ENCODE measurements around the gene PRM1. TPM values are rescaled to one million over a fixed set of nuclear protein-coding genes. Genes with fewer than 3 reads are reported as not detected.

PRM1 gene
- total RNA-seq, 2 experiments from 2014 or later: not detected

DNA sequence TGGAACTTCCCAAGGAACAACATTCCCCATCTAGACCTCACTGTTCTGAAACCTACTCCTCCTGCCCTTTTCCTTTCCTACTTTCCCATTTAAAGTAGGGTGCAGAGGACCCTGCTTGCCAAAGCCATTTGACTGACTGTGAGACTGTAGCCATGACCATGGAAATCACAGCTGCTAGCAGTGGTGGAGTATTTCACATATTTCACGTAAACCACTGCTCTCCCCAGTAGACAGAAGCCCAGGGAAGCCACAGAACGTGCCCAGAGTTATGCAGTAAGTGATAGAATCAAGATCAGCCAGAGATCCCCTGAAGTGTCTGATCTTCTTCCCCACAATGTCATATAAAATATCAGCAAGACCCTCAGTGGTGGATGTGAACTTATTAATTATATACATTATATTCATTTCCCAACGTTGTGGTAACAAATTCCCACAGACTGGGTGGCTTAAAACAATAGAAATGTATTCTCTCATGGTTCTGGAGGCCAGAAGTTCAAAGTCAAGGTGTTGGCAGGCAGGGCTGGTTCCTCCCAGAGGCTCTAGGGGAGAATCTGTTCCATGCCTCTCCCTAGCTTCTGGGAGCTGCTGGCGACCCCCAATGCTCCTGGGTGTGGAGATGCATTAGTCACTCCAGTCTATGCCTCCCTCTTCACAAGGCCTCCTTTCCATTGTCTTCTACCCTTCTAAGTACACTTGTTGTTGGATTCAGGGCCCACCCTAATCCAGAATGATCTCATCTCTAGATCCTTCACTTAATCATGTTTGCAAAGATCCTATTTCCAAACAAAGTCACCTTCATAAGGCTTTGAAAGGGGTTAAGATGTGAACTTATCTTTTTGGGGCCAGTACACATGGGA lies 20.7 kb upstream of the PRM1 start:
- BruUV-seq (replicated peaks): no TSS peak
- H3K9me3 ChIP-seq (ENCODE audit: low read length): no peaks in the 10 kb centered on the region; the same call in 1 of the 2 replicates
- intact Hi-C loops (cut with micrococcal nuclease; ENCODE audit: unreplicated experiment): no loop called here

DNA sequence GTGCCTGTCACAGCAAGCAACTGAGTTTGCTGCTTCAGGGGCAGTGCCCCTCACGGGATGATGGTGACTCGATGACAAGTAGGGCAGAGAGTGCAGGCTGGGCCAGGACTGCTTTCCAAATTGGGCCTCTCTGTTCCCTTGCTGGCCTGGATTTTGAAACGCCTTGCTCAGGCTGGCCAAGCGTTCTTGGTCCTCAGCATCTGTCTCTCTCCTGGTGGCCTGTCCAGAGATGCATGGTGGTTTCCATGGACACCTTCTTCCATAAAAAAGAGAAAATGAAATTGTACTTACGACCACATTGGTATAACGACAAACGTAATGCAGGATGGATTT lies 19.4 kb upstream of the PRM1 start:
- POLR2A ChIA-PET: interaction anchor here (4.3 kb wide), 1 partner anchor 10 kb away, joined by 79 read pairs; no protein-coding TSS in a partner anchor
- TF ChIP-seq, protein P1, sequence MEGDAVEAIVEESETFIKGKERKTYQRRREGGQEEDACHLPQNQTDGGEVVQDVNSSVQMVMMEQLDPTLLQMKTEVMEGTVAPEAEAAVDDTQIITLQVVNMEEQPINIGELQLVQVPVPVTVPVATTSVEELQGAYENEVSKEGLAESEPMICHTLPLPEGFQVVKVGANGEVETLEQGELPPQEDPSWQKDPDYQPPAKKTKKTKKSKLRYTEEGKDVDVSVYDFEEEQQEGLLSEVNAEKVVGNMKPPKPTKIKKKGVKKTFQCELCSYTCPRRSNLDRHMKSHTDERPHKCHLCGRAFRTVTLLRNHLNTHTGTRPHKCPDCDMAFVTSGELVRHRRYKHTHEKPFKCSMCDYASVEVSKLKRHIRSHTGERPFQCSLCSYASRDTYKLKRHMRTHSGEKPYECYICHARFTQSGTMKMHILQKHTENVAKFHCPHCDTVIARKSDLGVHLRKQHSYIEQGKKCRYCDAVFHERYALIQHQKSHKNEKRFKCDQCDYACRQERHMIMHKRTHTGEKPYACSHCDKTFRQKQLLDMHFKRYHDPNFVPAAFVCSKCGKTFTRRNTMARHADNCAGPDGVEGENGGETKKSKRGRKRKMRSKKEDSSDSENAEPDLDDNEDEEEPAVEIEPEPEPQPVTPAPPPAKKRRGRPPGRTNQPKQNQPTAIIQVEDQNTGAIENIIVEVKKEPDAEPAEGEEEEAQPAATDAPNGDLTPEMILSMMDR (conservative IDR thresholded peaks at IDR 0.05; ENCODE audit: low read length): no peak
- no peak for TF ChIP-seq EZH2phosphoT487 (IDR thresholded peaks at IDR 0.05; ENCODE audit: borderline replicate concordance, low read depth, low read length)
- no peak overlapping the region for H3K4me3 ChIP-seq (ENCODE audit: low read depth, low read length, poor library complexity, severe bottlenecking)
- H3K9me2 ChIP-seq (ENCODE audit: insufficient read depth, low read length): no peaks in the 10 kb centered on the region
- no peak for DNase-seq (ENCODE audit: low spot score)
- no peaks in the 10 kb centered on the region for H3K9me3 ChIP-seq (ENCODE audit: low read length)
- peak overlapping the region; percentile 64; the same call in 1 of the 2 replicates for H2AFZ ChIP-seq (ENCODE audit: low read length)
- peaks cover 80% of the 10 kb centered on the region for H3K4me1 ChIP-seq (ENCODE audit: insufficient read depth, low read length, poor library complexity, severe bottlenecking)
- peak overlapping the region; percentile 82 for H3K4me2 ChIP-seq (ENCODE audit: low read length)
- CTCF ChIA-PET (ENCODE audit: unreplicated experiment): interaction anchor here (1.0 kb wide), 1 partner anchor 8 kb away, joined by 3 read pairs; no protein-coding TSS in a partner anchor
- H3K36me3 ChIP-seq (ENCODE audit: insufficient read depth, low read length): no peaks in the 10 kb centered on the region
- BruUV-seq (replicated peaks): no TSS peak
- intact Hi-C loops (cut with micrococcal nuclease; ENCODE audit: unreplicated experiment): no loop called here
- H3K27ac ChIP-seq (ENCODE audit: low read depth, low read length, poor library complexity, severe bottlenecking): peak overlapping the region; percentile 96
- no peaks in the 10 kb centered on the region for H4K20me1 ChIP-seq (ENCODE audit: insufficient read depth, low read length)
- no peaks in the 10 kb centered on the region for H3K79me2 ChIP-seq (ENCODE audit: insufficient read depth, low read depth, low read length)

More for the DNA sequence above, 20.7 kb upstream of the PRM1 start:
- no peak overlapping the region for H3K4me2 ChIP-seq (ENCODE audit: low read length)
- no peak overlapping the region for H3K4me3 ChIP-seq (ENCODE audit: low read depth, low read length, poor library complexity, severe bottlenecking)
- ChIA-PET CTCF (ENCODE audit: unreplicated experiment) (interaction anchor here (0.5 kb wide), 1 partner anchor 490 kb away, joined by 3 read pairs; no protein-coding TSS in a partner anchor), POLR2A (no interaction called here)
- no peak overlapping the region for H2AFZ ChIP-seq (ENCODE audit: low read length)
- peak overlapping the region; percentile 39 for H3K27ac ChIP-seq (ENCODE audit: low read depth, low read length, poor library complexity, severe bottlenecking)
- no peaks in the 10 kb centered on the region for H3K79me2 ChIP-seq (ENCODE audit: insufficient read depth, low read depth, low read length)
- no peaks in the 10 kb centered on the region for H4K20me1 ChIP-seq (ENCODE audit: insufficient read depth, low read length)
- TF ChIP-seq, protein P1 (conservative IDR thresholded peaks at IDR 0.05; ENCODE audit: low read length): no peak
- TF ChIP-seq EZH2phosphoT487 (IDR thresholded peaks at IDR 0.05; ENCODE audit: borderline replicate concordance, low read depth, low read length): no peak
- peaks cover 79% of the 10 kb centered on the region for H3K4me1 ChIP-seq (ENCODE audit: insufficient read depth, low read length, poor library complexity, severe bottlenecking)
- DNase-seq (ENCODE audit: low spot score): no peak
- H3K36me3 ChIP-seq (ENCODE audit: insufficient read depth, low read length): no peaks in the 10 kb centered on the region
- no peaks in the 10 kb centered on the region for H3K9me2 ChIP-seq (ENCODE audit: insufficient read depth, low read length)

Measured in OCI-LY7 (cell line).